GM06990 (cell line): ENCODE results near the gene SPA17.
A peak's percentile ranks its signal among the peaks of the same experiment; 100 is the strongest.

Experiments
- DNase-seq: peaks from one replicate; pipeline ENCODE4 v3.0.0-alpha.2; 2011; ENCODE audit not compliant: insufficient read length; ENCODE audit errors: extremely low read depth
- H3K27me3 ChIP-seq: replicated peaks from 2 replicates; pipeline ENCODE4 v1.6.0; 2011; ENCODE audit warnings: low read length; ENCODE audit not compliant: control insufficient read depth, insufficient read depth
- H3K36me3 ChIP-seq: 2 replicates; pipeline ENCODE4 v1.5.1; 2011; ENCODE audit warnings: low read length; ENCODE audit not compliant: control insufficient read depth, insufficient read depth
- H3K4me3 ChIP-seq: replicated peaks from 2 replicates; pipeline ENCODE4 v1.5.1; 2011; ENCODE audit warnings: low read depth, mild to moderate bottlenecking, control low read depth, low read length
- TF ChIP-seq, protein P1 (sequence below): IDR thresholded peaks from 2 replicates; pipeline ENCODE4 v1.5.1; 2011; ENCODE audit warnings: low read length, control low read depth, mild to moderate bottlenecking, inconsistent platforms; ENCODE audit not compliant: insufficient read depth, poor library complexity, severe bottlenecking

SPA17 gene

DNA sequence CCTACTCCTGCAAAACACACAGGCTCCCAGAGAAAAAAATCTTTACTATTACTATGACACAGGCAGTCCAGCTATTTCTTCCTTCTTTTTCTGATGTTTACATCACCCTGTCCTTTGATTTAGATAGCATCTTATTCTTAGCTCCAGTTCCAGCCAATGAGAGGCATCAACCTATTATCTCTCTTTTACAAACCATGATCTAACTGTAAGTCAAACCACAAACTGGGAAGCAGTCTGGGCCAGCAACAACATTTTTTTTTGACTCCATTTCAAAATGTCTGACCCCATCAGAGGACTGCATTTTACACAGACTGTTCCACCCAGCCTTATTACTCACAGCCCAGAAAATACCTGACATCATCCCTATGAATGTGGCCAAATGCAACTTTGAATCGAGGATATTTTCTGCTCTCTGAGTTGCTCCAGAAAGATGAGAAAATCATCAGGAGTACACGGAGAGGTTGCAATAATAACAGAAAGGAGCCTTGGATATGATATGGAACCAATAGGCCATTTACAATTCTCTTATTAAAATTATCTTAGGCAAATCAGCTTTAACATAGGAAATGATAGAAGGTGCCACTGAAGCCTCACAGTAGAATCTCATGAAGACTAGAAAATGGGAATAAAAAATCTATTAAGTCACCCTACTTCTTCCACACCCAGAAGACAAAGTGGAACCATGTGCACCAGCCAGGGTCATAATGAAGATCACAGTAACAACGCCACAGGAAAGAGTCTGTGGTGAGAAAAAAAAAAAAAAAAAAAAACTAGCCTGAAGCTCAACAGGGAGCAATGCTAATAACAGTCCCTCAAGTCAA lies 29.9 kb upstream of the SPA17 start:
- no peak for DNase-seq
- Histone ChIP-seq H3K36me3 (peaks cover 6% of the 10 kb centered on the region; the same call in 1 of the 2 replicates), H3K27me3 (no peaks in the 10 kb centered on the region), H3K4me3 (no peak overlapping the region)
- TF ChIP-seq, protein P1, sequence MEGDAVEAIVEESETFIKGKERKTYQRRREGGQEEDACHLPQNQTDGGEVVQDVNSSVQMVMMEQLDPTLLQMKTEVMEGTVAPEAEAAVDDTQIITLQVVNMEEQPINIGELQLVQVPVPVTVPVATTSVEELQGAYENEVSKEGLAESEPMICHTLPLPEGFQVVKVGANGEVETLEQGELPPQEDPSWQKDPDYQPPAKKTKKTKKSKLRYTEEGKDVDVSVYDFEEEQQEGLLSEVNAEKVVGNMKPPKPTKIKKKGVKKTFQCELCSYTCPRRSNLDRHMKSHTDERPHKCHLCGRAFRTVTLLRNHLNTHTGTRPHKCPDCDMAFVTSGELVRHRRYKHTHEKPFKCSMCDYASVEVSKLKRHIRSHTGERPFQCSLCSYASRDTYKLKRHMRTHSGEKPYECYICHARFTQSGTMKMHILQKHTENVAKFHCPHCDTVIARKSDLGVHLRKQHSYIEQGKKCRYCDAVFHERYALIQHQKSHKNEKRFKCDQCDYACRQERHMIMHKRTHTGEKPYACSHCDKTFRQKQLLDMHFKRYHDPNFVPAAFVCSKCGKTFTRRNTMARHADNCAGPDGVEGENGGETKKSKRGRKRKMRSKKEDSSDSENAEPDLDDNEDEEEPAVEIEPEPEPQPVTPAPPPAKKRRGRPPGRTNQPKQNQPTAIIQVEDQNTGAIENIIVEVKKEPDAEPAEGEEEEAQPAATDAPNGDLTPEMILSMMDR, result no peak

DNA sequence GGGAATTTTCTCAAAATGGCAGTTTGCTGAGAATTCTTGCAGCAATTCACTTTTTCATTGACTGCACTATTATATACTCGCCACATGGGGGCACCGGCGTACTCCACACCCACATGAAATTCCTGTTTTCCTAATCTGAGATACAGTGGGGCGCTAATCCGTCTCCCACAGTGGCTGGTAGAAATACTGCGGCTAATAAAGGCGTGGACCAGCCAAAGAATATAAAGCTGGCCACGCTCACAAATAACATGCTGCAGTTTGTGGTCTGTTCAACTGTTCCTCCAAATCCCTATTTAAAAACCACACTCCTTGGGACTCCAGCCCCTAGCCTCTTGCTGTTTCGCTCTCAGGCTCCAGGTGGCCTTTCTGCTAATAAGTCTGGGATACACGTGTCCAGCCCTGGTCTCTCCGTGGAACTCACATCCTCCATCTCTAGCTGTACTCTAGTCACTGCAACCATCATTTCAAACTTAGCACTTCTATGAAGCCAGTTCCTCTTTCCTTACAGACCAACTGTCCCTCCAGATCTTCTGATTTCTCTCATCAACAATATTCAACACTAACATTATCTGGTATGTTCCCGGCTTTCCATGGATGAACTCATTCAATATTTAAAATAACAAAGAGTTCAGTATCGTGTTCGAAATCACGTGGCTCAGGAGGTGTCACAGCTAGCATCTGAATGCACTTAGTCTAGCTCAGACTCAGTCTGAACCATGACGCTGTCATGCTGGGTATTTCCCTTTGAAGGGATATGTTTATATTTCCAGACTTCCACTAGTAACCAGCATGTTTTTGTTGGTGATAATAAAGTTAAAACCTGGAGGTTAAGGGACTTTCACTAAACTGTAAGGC lies 29.1 kb upstream of the SPA17 start:
- Histone ChIP-seq H3K4me3 (no peak overlapping the region), H3K36me3 (0 out of 2 replicates have a peak, but pooled peaks cover 2% of the 10 kb centered on the region), H3K27me3 (no peaks in the 10 kb centered on the region)
- no peak for DNase-seq
- TF ChIP-seq, protein P1, result peak; percentile 73

DNA sequence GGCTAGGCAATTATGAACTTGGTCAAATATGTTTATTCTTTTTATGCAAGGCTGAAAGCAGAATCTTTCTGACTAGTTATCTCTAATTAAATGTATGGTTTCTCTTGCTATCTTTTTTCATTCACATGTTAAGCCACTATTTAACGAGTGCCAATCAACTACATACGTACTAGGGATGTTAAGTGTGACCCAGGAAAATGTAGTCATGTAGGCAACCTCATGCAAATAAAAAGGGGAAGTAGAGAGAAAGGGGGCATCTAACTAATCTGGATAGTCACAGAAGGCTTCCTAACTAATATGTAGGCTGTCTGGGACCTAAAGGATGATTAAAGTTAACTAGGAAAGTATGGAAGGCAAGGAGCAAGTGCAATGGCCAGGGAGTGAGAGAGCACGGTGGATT lies 27.6 kb upstream of the SPA17 start:
- TF ChIP-seq, protein P1, result no peak
- H3K36me3 ChIP-seq, result no peaks in the 10 kb centered on the region
- no peaks in the 10 kb centered on the region for H3K27me3 ChIP-seq
- no peak overlapping the region for H3K4me3 ChIP-seq
- DNase-seq, result peak; percentile 12

DNA sequence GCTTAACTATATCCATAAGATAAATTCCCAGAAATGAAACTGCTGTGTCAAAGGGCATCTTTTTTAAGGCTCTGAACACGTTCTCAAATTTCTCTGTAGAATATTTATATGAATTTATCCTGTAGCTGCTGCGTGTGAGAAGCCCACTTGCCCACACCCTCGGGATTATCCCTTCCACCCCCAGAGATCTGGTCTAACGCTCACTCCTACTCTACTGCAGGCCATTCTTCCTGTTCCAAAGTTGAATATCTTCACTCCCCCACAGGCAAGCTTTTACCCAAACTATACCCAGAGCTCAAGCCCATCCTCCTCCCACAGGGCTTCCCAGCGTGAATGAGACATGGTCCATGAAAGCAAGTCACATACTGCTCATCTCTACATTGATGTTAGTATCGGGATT lies 25.1 kb upstream of the SPA17 start:
- H3K4me3 ChIP-seq, result no peak overlapping the region
- no peaks in the 10 kb centered on the region for H3K27me3 ChIP-seq
- no peak for DNase-seq
- no peaks in the 10 kb centered on the region for H3K36me3 ChIP-seq
- TF ChIP-seq, protein P1, result no peak

DNA sequence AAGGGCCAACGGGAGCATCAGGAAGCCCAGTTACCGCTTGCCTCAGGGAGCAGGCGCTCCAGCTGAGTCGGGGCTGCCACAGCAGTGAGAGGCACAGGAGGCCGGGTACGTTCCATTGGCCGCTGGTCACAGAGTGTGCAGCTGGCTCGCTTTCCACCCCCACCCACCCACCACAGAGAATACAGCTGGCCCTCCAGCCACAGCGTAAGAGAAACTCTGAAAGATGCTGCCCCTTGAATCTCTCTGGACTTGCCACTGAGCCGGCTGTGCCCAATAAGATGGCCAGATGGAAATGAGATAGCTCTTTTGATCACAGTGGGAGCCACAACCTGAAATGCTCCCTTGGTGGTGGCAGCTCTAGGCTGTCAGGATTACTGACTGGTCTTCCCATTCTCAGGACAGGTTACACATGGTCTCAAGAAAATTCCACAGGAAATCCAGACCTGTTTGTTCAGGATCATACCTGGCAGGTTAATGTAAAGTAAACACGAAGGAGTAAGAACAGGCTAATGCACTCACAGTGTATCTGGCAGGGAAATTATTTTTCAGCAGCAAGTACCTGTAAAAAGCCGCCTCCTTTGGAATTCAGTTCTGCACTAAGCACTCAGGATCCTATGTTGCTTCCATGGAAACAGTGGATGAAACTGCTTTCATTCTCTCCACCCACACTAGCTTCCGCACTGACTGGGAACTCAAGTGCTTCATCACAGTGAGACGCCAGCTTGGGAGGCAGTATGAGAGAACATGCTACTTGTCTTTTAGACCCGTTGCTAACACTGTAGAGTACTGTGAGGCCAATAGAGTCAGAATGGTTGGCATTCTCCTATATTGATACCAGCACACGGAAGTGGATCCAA lies 16.7 kb upstream of the SPA17 start:
- no peaks in the 10 kb centered on the region for H3K36me3 ChIP-seq
- DNase-seq, result no peak
- TF ChIP-seq, protein P1, result no peak
- no peak overlapping the region for H3K4me3 ChIP-seq
- no peaks in the 10 kb centered on the region for H3K27me3 ChIP-seq
